HepG2 (cell line): ENCODE data around the gene LRRC3C. TPM values are rescaled to one million over a fixed set of nuclear protein-coding genes. Genes with fewer than 3 reads are reported as not detected.

ENCODE experiments used
- ARNT2 ChIP-seq: sonication (generic); formaldehyde crosslinking; IDR thresholded peaks from 2 replicates; pipeline ENCODE4 v1.8.0; 2022; ENCODE audit warnings: mild to moderate bottlenecking, low read depth, missing genetic modification reagents, moderate library complexity
- CCAR2 ChIP-seq: fragments of 200-400 bp; formaldehyde crosslinking; optimal IDR thresholded peaks from 2 replicates; pipeline ENCODE3; 2018; ENCODE audit warnings: low read depth, mild to moderate bottlenecking, low read length, moderate library complexity
- DBP ChIP-seq: sonication (generic); formaldehyde crosslinking; IDR thresholded peaks from 2 replicates; pipeline ENCODE4 v1.4.0; 2020; ENCODE audit warnings: missing genetic modification reagents; ENCODE audit errors: not compliant biosample characterization
- DPF2 ChIP-seq: sonication (generic); formaldehyde crosslinking; IDR thresholded peaks from 2 replicates; pipeline ENCODE4 v1.4.0; 2020; ENCODE audit warnings: mild to moderate bottlenecking, low read depth, missing genetic modification reagents, borderline replicate concordance
- ERF ChIP-seq: IDR thresholded peaks from 2 replicates; pipeline ENCODE4 v1.6.1; 2018; ENCODE audit warnings: missing biosample characterization, missing genetic modification reagents
- FOSL2 ChIP-seq: sonication (generic); formaldehyde crosslinking; IDR thresholded peaks from 2 replicates; pipeline ENCODE4 v1.4.0; 2020; ENCODE audit warnings: missing genetic modification reagents
- FOXP4 ChIP-seq: sonication (generic); formaldehyde crosslinking; IDR thresholded peaks from 2 replicates; pipeline ENCODE4 v1.4.0; 2020; ENCODE audit warnings: missing genetic modification reagents
- GATA4 ChIP-seq: sonication (generic); IDR thresholded peaks from 2 replicates; pipeline ENCODE4 v1.6.1; 2016; ENCODE audit warnings: antibody characterized with exemption, low read depth, borderline replicate concordance
- GMEB2 ChIP-seq: IDR thresholded peaks from 2 replicates; pipeline ENCODE4 v1.6.1; 2016; ENCODE audit warnings: missing biosample characterization, missing genetic modification reagents, low read depth
- HNF1B ChIP-seq: sonication (generic); formaldehyde crosslinking; IDR thresholded peaks from 2 replicates; pipeline ENCODE4 v1.5.1; 2020; ENCODE audit warnings: mild to moderate bottlenecking, moderate library complexity, missing genetic modification reagents
- JUND ChIP-seq: sonication (generic); formaldehyde crosslinking; IDR thresholded peaks from 2 replicates; pipeline ENCODE4 v1.8.0; 2022; ENCODE audit warnings: mild to moderate bottlenecking, missing genetic modification reagents
- MLX ChIP-seq: IDR thresholded peaks from 2 replicates; pipeline ENCODE4 v1.6.1; 2016
- MXD1 ChIP-seq: sonication (generic); formaldehyde crosslinking; IDR thresholded peaks from 2 replicates; pipeline ENCODE4 v1.4.0; 2020; ENCODE audit warnings: mild to moderate bottlenecking, missing genetic modification reagents
- NCOA1 ChIP-seq: sonication (generic); formaldehyde crosslinking; IDR thresholded peaks from 2 replicates; pipeline ENCODE4 v1.9.0; 2021; ENCODE audit warnings: missing genetic modification reagents
- NFIB ChIP-seq: sonication (generic); formaldehyde crosslinking; IDR thresholded peaks from 2 replicates; pipeline ENCODE4 v1.9.0; 2021; ENCODE audit warnings: missing genetic modification reagents, mild to moderate bottlenecking, borderline replicate concordance
- RAD21 ChIP-seq: fragments of 450-650 bp; formaldehyde crosslinking; IDR thresholded peaks from 2 replicates; pipeline ENCODE4 v1.5.0; 2020; ENCODE audit warnings: mild to moderate bottlenecking
- SRF ChIP-seq: IDR thresholded peaks from 2 replicates; pipeline ENCODE4 v1.6.1; 2011; ENCODE audit warnings: mild to moderate bottlenecking, low read depth, low read length, moderate library complexity
- STAT5B ChIP-seq: sonication (generic); formaldehyde crosslinking; IDR thresholded peaks from 2 replicates; pipeline ENCODE4 v1.4.0; 2020; ENCODE audit warnings: missing genetic modification reagents
- TAF1 ChIP-seq: sonication (generic); formaldehyde crosslinking; IDR thresholded peaks from 2 replicates; pipeline ENCODE4 v1.4.0; 2020; ENCODE audit warnings: missing genetic modification reagents
- ZFX ChIP-seq: sonication (generic); formaldehyde crosslinking; IDR thresholded peaks from 2 replicates; pipeline ENCODE4 v1.4.0; 2020; ENCODE audit warnings: mild to moderate bottlenecking, low read depth, missing genetic modification reagents, moderate library complexity
- ZNF10 ChIP-seq: sonication (generic); formaldehyde crosslinking; IDR thresholded peaks from 2 replicates; pipeline ENCODE4 v1.4.0; 2020; ENCODE audit warnings: mild to moderate bottlenecking, low read depth, missing genetic modification reagents, borderline replicate concordance
- polyA plus RNA-seq, 8 experiments: library from polyadenylated mRNA; depleted of rRNA in 3 of 8; stranded (reverse) in 7 of 8; unstranded in 1 of 8; fragments of >200 nt; fragmentation: Illumina TruSeq in 4 of 8; extraction: Trizol in 4 of 8; gene quantifications; 2 replicates each; pipeline versions ENCODE4 v1.2.1 to v1.2.3, GENCODE V29; 2011 to 2016; ENCODE audit warnings: low read depth in 4 of 8, missing spikeins in 1 of 8, mixed read lengths in 1 of 8; ENCODE audit not compliant: insufficient read depth in 1 of 8
- total RNA-seq, 5 experiments: library from RNA; depleted of rRNA; stranded (reverse); fragments of >200 nt; fragmentation: Illumina TruSeq; extraction: Trizol; gene quantifications; 2 replicates each; pipeline ENCODE4 v1.2.3, GENCODE V29; 2016; ENCODE audit warnings: low read depth in 1 of 5

LRRC3C gene
- total and polyA plus RNA-seq, 2 of the 13 experiments (the other 11 are each of a cell fraction or from before 2014, with no cell fraction given): 0.17 TPM; not detected in 1

GRCh38 chr17:39923836-39924690, 3.5 kb upstream of the LRRC3C start (continued):
- TF ChIP-seq DBP: peak; percentile 87
- peak; percentile 95 for TF ChIP-seq STAT5B
- TF ChIP-seq ZFX (CRISPR knock-in tag): peak; percentile 97
- no peak for TF ChIP-seq ZNF10
- no peak for TF ChIP-seq NFIB (CRISPR knock-in tag)
- no peak for TF ChIP-seq CCAR2
- peak; percentile 36; the same call in 1 of the 2 replicates for TF ChIP-seq TAF1
- TF ChIP-seq MLX (CRISPR knock-in tag): peak; percentile 93
- TF ChIP-seq ARNT2: peak; percentile 99
- peak; percentile 60 for TF ChIP-seq RAD21 (CRISPR knock-in tag)
- TF ChIP-seq GATA4: peak; percentile 84; the same call in 1 of the 2 replicates
- TF ChIP-seq NCOA1: peak; percentile 78
- TF ChIP-seq HNF1B: peak; percentile 98
- peak; percentile 98 for TF ChIP-seq DPF2
- TF ChIP-seq FOXP4 (CRISPR knock-in tag): peak; percentile 98
- 0 out of 2 replicates have a peak, but pooled peaks have one; percentile 57 for TF ChIP-seq GMEB2 (CRISPR knock-in tag)
- peak; percentile 95 for TF ChIP-seq FOSL2
- TF ChIP-seq JUND: peak; percentile 90
- TF ChIP-seq MXD1 (CRISPR knock-in tag): peak; percentile 80
- TF ChIP-seq ERF (CRISPR knock-in tag): peak; percentile 100
- TF ChIP-seq SRF: no peak
